Activated CD4-positive, alpha-beta memory T cell treated with anti-CD3 and anti-CD28 coated beads for 36 hours (primary cell): Measurements from ENCODE around the gene NBPF19. TPM values are rescaled to one million over a fixed set of nuclear protein-coding genes. Genes with fewer than 3 reads are reported as not detected.
A peak's percentile ranks its signal among the peaks of the same experiment; 100 is the strongest.
"Not testable (repeated sequence)": the region's sequence is repeated elsewhere in the genome, so short reads cannot be mapped to it uniquely, and the experiment has no call there.

Experiments used
- CTCF ChIA-PET: fragments of 350-600 bp; sonication (Branson Sonifier 250); formaldehyde crosslinking; loops from one replicate; lab custom pipeline; 2021; ENCODE audit warnings: antibody characterized with exemption, inconsistent platforms; lab: Charles Lee
- POLR2A ChIA-PET: fragments of 350-600 bp; sonication (Branson Sonifier 250); formaldehyde crosslinking; loops from one replicate; lab custom pipeline; 2021; ENCODE audit warnings: antibody characterized with exemption; lab: Charles Lee
- DNase-seq: peaks from one replicate; pipeline ENCODE4 v3.0.0-alpha.2; 2020
- H3K27ac Mint-ChIP-seq: one replicate; pipeline ENCODE4 v1.8.0; 2021; ENCODE audit warnings: mixed read lengths
- H3K27me3 Mint-ChIP-seq: one replicate; pipeline ENCODE4 v1.8.0; 2021; ENCODE audit warnings: mixed read lengths
- H3K36me3 Mint-ChIP-seq: one replicate; pipeline ENCODE4 v1.8.0; 2021; ENCODE audit warnings: mixed read lengths
- H3K4me1 Mint-ChIP-seq: one replicate; pipeline ENCODE4 v1.8.0; 2021; ENCODE audit warnings: low read depth, mixed read lengths
- H3K4me3 Mint-ChIP-seq: one replicate; pipeline ENCODE4 v1.8.0; 2021; ENCODE audit warnings: mild to moderate bottlenecking, mixed read lengths
- H3K9me3 Mint-ChIP-seq: one replicate; pipeline ENCODE4 v1.8.0; 2021; ENCODE audit warnings: mixed read lengths
- intact Hi-C: fragments of 100-400 bp; cut with micrococcal nuclease; formaldehyde crosslinking; loops from one replicate; pipeline ENCODE4 v1.15.1; 2023
- total RNA-seq, 2 experiments: library from RNA; stranded (reverse); gene quantifications; one replicate each; pipeline ENCODE4 v1.2.3, GENCODE V29; 2021

Gene NBPF19, protein sequence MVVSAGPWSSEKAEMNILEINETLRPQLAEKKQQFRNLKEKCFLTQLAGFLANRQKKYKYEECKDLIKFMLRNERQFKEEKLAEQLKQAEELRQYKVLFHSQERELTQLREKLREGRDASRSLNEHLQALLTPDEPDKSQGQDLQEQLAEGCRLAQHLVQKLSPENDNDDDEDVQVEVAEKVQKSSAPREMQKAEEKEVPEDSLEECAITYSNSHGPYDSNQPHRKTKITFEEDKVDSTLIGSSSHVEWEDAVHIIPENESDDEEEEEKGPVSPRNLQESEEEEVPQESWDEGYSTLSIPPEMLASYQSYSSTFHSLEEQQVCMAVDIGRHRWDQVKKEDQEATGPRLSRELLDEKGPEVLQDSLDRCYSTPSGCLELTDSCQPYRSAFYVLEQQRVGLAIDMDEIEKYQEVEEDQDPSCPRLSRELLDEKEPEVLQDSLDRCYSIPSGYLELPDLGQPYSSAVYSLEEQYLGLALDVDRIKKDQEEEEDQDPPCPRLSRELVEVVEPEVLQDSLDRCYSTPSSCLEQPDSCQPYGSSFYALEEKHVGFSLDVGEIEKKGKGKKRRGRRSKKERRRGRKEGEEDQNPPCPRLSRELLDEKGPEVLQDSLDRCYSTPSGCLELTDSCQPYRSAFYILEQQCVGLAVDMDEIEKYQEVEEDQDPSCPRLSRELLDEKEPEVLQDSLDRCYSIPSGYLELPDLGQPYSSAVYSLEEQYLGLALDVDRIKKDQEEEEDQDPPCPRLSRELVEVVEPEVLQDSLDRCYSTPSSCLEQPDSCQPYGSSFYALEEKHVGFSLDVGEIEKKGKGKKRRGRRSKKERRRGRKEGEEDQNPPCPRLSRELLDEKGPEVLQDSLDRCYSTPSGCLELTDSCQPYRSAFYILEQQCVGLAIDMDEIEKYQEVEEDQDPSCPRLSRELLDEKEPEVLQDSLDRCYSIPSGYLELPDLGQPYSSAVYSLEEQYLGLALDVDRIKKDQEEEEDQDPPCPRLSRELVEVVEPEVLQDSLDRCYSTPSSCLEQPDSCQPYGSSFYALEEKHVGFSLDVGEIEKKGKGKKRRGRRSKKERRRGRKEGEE (N-terminal part only)
- total RNA-seq = 10 to 100 TPM; 12.8 to 13.2 TPM

DNA sequence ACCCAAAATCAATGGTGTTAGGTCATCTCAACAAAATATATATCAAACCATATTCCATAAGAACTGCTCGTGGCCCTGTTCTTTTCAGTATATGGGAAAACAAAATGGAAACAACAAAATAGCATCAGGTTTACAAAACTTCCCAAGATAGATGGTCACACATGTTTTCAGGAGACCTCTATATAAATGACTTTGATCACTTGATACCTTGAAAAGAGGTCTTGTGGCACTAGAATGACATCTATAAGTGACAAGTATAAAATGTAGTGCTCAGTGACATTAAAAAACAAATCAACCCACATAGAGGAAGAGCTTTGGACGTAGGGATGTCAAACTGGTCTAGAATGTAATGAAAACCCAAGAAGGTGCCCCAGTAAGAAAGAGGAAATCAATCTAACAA lies at the start of gene NBPF19:
TSS of gene NBPF19 (plus strand) at position 301 of the 400 bp plus-strand sequence. CDS start 888 bp downstream, outside the sequence.
- H3K36me3 Mint-ChIP-seq, H3K9me3 Mint-ChIP-seq, H3K27ac Mint-ChIP-seq, POLR2A ChIA-PET, H3K4me1 Mint-ChIP-seq, H3K27me3 Mint-ChIP-seq, DNase-seq, CTCF ChIA-PET, intact Hi-C loops, H3K4me3 Mint-ChIP-seq: not testable (repeated sequence)

DNA sequence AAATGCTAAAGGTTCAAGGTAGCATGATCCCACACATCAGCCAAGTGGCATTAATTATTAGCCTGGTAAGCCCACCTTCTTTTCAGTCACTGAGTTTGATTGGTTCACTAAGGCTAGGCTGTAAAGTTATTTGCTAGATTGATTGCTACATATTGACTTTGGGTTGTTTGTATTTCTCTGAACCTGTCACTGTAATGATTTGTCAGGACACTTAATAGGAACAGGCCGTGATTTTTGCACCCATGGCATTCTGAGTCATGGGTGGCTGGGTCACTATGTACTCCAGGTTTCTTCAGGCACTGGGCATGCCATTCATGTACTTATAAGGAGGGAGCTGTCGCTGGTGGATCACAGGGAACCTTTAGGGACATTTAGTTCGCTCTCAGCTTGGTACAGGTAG lies 46.5 kb upstream of the NBPF19 start:
- H3K36me3 Mint-ChIP-seq, H3K27ac Mint-ChIP-seq, H3K4me3 Mint-ChIP-seq, CTCF ChIA-PET, intact Hi-C loops, H3K27me3 Mint-ChIP-seq, DNase-seq, POLR2A ChIA-PET, H3K4me1 Mint-ChIP-seq, H3K9me3 Mint-ChIP-seq: not testable (repeated sequence)

DNA sequence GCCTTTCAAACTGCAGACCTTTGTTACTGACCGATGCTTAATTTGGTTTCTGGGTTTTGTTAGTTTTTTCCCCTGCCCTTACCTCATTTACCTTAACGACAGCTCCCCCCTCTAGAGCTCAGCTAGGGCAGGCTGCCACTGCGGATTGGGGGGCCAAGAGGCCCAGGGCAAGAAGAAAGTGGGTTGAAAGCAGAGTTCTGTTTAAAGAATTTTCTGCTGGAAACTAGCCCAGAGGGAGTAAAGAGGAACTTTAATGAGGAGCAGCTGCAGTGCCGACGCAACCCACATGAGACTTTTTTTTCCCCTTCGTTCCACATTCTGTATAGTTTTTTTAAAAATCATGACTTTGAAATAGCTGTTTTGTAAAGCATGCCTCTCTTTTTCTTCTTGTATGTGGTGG lies 29.4 kb upstream of the NBPF19 start:
- CTCF ChIA-PET, H3K9me3 Mint-ChIP-seq, H3K27me3 Mint-ChIP-seq, intact Hi-C loops, H3K27ac Mint-ChIP-seq, H3K36me3 Mint-ChIP-seq, POLR2A ChIA-PET, H3K4me3 Mint-ChIP-seq, DNase-seq, H3K4me1 Mint-ChIP-seq: not testable (repeated sequence)

DNA sequence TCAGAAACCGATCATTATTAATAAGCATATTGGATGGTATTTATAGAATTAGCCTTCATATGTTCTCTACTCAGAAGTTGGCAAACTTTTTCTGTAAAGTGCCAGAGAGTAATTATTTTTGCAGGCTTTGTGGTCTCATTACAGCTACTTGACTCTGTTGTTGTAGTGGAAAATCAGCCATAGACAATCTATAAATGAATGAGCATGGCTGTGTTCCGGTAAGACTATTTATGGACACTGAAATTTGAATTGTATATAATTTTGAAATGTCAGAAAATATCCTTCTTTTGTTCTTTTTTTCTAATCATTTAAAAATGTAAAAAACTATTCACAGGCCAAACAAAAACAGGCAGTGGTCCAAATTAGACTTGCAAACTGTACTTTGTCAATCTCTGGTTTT lies 22.6 kb upstream of the NBPF19 start:
- DNase-seq, H3K27me3 Mint-ChIP-seq, intact Hi-C loops, H3K4me3 Mint-ChIP-seq, POLR2A ChIA-PET, H3K9me3 Mint-ChIP-seq, H3K27ac Mint-ChIP-seq, H3K4me1 Mint-ChIP-seq, H3K36me3 Mint-ChIP-seq, CTCF ChIA-PET: not testable (repeated sequence)

DNA sequence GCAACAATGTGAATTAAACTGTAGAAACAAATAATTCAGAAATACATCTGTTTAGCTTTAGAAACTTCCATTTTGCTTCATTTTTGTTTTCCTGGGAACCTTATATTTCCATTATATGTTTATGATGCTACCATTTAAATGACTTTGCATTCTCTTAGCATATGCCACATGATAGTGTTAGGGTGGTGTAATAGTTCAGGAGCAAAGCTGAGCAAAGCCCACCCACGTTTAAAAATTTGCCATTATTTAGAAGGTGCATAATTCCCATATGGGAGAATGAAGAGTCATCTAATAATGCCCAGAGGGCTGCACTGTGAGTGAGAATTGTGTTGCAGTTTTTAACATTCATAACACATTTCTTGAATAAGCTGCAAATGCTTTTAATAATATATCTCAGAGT lies 22.2 kb upstream of the NBPF19 start:
- H3K4me3 Mint-ChIP-seq = not testable (repeated sequence)

DNA sequence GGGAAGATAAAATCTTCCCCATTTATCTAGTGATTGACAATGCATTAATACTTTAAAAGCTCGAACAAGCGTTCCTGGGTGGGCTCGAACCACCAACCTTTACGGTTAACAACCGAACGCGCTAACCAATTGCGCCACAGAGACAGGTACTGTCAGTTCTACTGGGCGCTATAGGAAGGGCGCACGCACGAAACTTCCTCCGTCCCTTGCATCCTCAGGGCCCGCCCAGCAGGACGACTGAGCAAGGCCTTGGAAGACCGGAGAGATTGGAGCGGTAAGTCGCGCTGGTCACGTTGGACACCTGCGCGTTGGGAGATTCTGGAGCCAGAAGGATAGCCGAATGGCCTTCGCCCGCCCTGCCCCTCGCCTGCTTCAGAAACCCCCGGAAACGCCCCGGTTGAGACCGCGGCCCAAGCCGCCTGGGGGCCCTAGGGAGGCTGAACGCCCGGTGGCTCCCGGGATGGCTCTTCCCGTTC lies 83.5 kb downstream of the NBPF19 start:
- not testable (repeated sequence) for H3K27me3 Mint-ChIP-seq

More for the DNA sequence above, 22.2 kb upstream of the NBPF19 start:
- H3K27me3 Mint-ChIP-seq, H3K4me1 Mint-ChIP-seq, H3K9me3 Mint-ChIP-seq, H3K27ac Mint-ChIP-seq, CTCF ChIA-PET, intact Hi-C loops, POLR2A ChIA-PET, H3K36me3 Mint-ChIP-seq, DNase-seq: not testable (repeated sequence)

DNA sequence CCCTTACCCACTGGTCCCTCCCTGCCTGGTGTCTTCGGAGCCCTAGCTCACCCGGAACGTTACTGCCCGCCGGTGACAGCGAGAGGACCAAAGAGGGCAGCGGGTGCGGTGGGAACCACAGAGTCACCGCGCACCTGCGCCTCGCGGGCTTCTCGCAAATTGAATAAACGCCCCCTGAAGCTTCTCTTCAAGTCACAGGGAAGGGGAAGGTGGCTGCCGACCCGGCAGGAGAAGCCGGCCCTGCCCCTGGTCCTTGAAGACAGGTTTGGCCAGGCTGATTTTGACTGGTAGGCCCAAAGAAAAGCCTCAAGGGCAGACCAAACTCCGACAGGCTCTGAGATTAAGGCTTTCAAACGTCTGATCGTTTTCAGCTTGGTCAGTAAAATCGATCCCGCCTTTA lies 87.0 kb downstream of the NBPF19 start:
- H3K36me3 Mint-ChIP-seq, H3K27me3 Mint-ChIP-seq, CTCF ChIA-PET, intact Hi-C loops, DNase-seq, POLR2A ChIA-PET, H3K9me3 Mint-ChIP-seq, H3K27ac Mint-ChIP-seq, H3K4me3 Mint-ChIP-seq, H3K4me1 Mint-ChIP-seq: not testable (repeated sequence)

More for the DNA sequence above, 83.5 kb downstream of the NBPF19 start:
- Mint-ChIP-seq H3K27ac (peak overlapping the region; percentile 91), H3K4me3 (peak overlapping the region; percentile 78)
- intact Hi-C loops, H3K36me3 Mint-ChIP-seq, POLR2A ChIA-PET, H3K4me1 Mint-ChIP-seq, CTCF ChIA-PET, H3K9me3 Mint-ChIP-seq: not testable (repeated sequence)
- DNase-seq = peak; percentile 78

DNA sequence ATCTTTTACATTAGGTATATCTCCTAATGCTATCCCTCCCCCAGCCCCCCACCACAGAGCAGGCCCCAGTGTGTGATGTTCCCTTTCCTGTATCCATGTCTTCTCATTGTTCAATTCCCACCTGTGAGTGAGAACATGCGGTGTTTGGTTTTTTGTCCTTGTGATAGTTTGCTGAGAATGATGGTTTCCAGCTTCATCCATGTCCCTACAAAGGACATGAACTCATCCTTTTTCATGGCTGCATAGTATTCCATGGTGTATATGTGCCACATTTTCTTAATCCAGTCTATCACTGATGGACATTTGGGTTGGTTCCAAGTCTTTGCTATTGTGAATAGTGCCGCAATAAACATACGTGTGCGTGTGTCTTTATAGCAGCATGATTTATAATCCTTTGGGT lies 90.6 kb downstream of the NBPF19 start:
- POLR2A ChIA-PET, H3K4me3 Mint-ChIP-seq, CTCF ChIA-PET, intact Hi-C loops, H3K27me3 Mint-ChIP-seq, H3K27ac Mint-ChIP-seq, H3K36me3 Mint-ChIP-seq, H3K9me3 Mint-ChIP-seq, DNase-seq, H3K4me1 Mint-ChIP-seq: not testable (repeated sequence)

DNA sequence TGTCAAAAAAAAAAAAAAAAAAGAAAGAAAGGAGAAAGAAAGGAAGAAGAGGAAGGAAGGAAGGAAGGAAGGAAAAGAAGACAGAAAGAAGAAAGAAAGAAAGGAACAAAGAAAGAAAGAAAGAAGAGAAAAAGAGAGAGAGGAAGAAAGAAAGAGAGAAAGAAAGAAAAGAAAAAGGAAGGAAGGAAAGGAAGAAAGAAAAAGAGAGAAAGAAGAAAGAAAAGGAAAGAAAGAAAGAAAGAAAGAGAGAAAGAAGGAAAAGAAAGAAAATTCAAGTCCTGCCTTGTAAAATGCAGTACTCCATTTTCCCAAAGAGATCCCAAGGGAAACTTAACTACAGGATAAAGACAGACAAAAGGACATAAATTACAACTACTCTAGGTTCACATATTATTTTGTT lies 97.9 kb downstream of the NBPF19 start:
- H3K27me3 Mint-ChIP-seq, H3K36me3 Mint-ChIP-seq, H3K4me3 Mint-ChIP-seq, H3K9me3 Mint-ChIP-seq, H3K27ac Mint-ChIP-seq, intact Hi-C loops, CTCF ChIA-PET, H3K4me1 Mint-ChIP-seq, POLR2A ChIA-PET, DNase-seq: not testable (repeated sequence)

DNA sequence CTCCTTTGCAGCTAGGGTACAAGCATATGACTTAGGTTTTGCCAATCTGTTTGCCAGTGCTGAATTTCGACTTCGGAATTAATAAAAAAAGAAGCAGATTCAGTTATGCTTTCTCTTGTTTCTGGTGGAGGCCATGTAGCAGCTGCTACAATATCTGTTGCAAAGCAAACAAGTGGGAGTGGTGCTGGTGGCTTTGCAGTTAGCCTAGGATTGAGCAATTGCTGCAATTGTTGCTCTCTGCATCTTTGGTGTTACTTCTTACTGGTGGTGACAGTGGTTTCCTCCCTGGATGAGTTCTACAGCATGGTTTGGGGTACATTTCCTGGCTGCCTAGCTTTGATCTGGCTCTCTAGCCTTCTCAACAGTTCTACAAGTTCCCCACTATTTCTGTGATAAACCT lies 110.7 kb downstream of the NBPF19 start:
- H3K9me3 Mint-ChIP-seq, H3K27me3 Mint-ChIP-seq, CTCF ChIA-PET, H3K4me3 Mint-ChIP-seq, intact Hi-C loops, H3K4me1 Mint-ChIP-seq, POLR2A ChIA-PET, H3K36me3 Mint-ChIP-seq: not testable (repeated sequence)
- DNase-seq = peak; percentile 64
- H3K27ac Mint-ChIP-seq = peak overlapping the region; percentile 38
